Lower leg skin (tissue), 4 donors: ENCODE results near the gene STX10. TPM values are rescaled to one million over a fixed set of nuclear protein-coding genes. Genes with fewer than 3 reads are reported as not detected.

Source experiments
- DNase-seq, 2 donors: peaks; one replicate each; pipeline ENCODE4 v3.0.0-alpha.2; 2019; ENCODE audit warnings: low spot score in 2 of 2
- H3K4me3 ChIP-seq: fragments of 200-600 bp; sonication (generic); 2 replicates; pipeline ENCODE4 v1.5.1; 2017; ENCODE audit warnings: mild to moderate bottlenecking, low read depth; ENCODE audit not compliant: poor library complexity, severe bottlenecking
- POLR2A ChIP-seq, 2 donors: fragments of 450-650 bp; IDR thresholded peaks; one replicate each; pipeline ENCODE4 v1.6.1; 2016 to 2017; ENCODE audit warnings: antibody characterized with exemption in 2 of 2, mild to moderate bottlenecking in 1 of 2, moderate library complexity in 1 of 2
- WGBS, 2 donors: methylation state at CpG; one replicate each; pipeline ENCODE4 v1.1.5; 2018; 5-methylcytosine and 5-hydroxymethylcytosine counted together
- intact Hi-C: fragments of 100-400 bp; cut with DNase I; formaldehyde crosslinking; loops from one replicate; pipeline ENCODE4 v1.15.0; 2023; ENCODE audit warnings: low total_unique reads
- total RNA-seq, 4 donors: library from RNA; depleted of rRNA; stranded (reverse); fragments of >200 nt; gene quantifications; one replicate each; pipeline ENCODE4 v1.1.0, GENCODE V29; 2016
- TF ChIP-seq, protein P1 (sequence below), 3 donors: fragments of 450-650 bp; IDR thresholded peaks; one replicate each; pipeline ENCODE4 v1.5.1; 2016; ENCODE audit warnings: antibody characterized with exemption in 3 of 3, mild to moderate bottlenecking in 3 of 3, moderate library complexity in 2 of 3

STX10 gene
- total RNA-seq, 4 donors from 2014 or later = 67.8 to 110 (median 78.0) TPM

DNA sequence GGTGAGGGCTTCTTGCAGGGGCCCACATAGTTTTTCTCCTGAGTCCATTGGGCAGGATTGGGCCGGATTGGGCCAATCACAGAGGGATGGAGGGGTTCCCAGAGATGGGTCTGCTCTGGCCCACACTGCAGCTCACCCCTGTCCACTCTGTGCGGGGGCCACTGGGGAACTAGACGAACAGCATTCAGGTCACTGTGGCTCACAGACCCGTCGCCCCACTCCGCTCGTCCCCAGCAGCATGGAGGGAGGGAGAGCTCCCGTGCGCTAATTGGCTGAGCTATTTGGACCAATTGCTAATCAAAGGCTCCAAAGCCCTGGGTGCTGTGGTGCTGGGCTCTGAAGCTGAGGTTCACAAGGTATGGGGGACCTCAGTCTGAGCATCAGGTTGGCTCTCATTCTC, 20.8 kb downstream of the STX10 start:
- H3K4me3 ChIP-seq = no peak overlapping the region
- DNase-seq = no peak
- intact Hi-C loops = no loop called here
- WGBS, 2 donors = 93 to 95% methylated on average over 9 of the region's 9 CpGs
- TF ChIP-seq, protein P1, sequence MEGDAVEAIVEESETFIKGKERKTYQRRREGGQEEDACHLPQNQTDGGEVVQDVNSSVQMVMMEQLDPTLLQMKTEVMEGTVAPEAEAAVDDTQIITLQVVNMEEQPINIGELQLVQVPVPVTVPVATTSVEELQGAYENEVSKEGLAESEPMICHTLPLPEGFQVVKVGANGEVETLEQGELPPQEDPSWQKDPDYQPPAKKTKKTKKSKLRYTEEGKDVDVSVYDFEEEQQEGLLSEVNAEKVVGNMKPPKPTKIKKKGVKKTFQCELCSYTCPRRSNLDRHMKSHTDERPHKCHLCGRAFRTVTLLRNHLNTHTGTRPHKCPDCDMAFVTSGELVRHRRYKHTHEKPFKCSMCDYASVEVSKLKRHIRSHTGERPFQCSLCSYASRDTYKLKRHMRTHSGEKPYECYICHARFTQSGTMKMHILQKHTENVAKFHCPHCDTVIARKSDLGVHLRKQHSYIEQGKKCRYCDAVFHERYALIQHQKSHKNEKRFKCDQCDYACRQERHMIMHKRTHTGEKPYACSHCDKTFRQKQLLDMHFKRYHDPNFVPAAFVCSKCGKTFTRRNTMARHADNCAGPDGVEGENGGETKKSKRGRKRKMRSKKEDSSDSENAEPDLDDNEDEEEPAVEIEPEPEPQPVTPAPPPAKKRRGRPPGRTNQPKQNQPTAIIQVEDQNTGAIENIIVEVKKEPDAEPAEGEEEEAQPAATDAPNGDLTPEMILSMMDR (IDR thresholded peaks at IDR 0.05) = no peak
- no peak for TF ChIP-seq POLR2A (IDR thresholded peaks at IDR 0.05)

DNA sequence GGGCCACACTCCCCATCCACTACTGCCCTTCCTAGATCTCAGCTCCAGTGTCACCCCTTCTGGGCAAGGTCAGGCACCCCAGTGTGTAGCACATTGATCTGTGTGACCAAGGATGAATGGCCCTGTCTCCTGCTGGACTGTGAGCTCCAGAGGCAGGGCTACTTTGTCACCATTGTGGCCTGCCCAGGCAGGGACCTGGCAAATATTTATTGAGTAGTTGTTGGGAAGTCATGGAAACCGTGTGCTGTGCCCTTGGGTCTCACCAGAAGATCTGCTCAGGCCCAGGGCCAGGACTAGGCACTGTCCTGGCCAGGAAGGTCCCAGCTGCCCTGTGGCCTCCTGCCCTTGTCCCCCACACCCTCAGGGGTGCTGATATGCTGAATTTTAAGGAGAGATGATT, 21.6 kb downstream of the STX10 start:
- no peak overlapping the region for H3K4me3 ChIP-seq
- TF ChIP-seq POLR2A (IDR thresholded peaks at IDR 0.05) = no peak
- TF ChIP-seq, protein P1 (IDR thresholded peaks at IDR 0.05) = no peak
- intact Hi-C loops = no loop called here
- DNase-seq = no peak
- WGBS, 2 donors = 50 to 67% methylated on average over 1 of the region's 1 CpG

DNA sequence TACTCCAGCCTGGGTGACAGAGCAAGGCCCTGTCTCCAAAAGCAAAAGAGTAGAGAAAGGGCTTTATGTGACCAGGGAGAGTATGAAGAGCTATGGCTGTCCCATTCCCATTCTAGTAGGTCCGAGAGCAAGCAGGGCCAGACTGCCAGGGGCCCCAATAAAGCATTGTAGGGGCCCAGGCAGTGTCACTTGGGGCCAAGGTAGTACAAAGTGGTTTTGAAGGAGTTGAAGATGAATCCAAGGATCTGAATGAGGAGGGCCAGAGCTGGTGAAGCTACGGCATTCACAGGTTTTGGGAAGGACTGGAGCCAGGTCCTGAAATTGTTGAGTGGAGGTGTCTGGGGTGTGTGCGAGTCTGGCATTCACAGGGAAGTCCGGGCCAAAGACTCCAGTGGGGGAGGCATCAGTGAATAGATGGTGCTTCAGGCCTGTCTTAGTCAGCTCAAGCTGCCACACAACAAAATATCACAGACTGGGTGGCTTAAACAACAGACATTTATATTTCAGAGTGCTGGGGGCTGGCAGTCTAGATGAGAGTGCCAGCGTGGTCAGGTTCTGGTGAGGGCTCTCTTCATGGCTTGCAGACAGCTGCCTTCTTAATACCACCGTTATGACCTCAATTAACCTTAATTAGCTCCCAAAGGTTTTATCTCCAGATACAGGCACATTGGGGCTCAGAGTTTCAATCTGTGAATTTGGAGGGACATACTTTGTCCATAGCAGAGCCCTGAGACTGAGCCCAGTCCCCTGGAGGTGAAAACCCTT, 22.2 kb downstream of the STX10 start:
- no peak overlapping the region for H3K4me3 ChIP-seq
- WGBS, 2 donors = 89 to 90% methylated on average over 6 of the region's 6 CpGs
- DNase-seq = no peak
- TF ChIP-seq, protein P1 (IDR thresholded peaks at IDR 0.05) = no peak
- TF ChIP-seq POLR2A (IDR thresholded peaks at IDR 0.05) = no peak
- intact Hi-C loops = no loop called here

DNA sequence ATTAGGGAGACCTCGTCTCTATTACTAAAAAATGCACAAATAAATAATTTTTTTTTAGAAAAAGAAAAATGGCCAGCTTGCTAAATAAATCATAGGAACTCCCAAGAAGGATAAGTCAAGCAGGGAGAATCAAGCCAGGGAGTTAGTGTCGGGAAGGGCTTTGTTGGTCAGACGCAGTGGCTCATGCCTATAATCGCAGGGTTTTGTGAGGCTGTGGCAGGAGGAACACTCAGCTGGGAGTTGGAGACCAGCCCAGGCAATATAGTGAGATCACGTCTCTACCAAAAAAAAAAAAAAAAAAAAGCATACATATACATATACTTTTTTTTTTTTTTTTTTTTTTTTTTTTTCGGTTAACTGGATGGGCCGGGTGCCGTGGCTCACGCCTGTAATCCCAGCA, 23.1 kb downstream of the STX10 start:
- 82 to 88% methylated on average over 9 of the region's 9 CpGs for whole genome bisulfite sequencing, 2 donors
- intact Hi-C loops = no loop called here
- TF ChIP-seq POLR2A (IDR thresholded peaks at IDR 0.05) = no peak
- TF ChIP-seq, protein P1 (IDR thresholded peaks at IDR 0.05) = no peak
- no peak for DNase-seq
- H3K4me3 ChIP-seq = no peak overlapping the region

DNA sequence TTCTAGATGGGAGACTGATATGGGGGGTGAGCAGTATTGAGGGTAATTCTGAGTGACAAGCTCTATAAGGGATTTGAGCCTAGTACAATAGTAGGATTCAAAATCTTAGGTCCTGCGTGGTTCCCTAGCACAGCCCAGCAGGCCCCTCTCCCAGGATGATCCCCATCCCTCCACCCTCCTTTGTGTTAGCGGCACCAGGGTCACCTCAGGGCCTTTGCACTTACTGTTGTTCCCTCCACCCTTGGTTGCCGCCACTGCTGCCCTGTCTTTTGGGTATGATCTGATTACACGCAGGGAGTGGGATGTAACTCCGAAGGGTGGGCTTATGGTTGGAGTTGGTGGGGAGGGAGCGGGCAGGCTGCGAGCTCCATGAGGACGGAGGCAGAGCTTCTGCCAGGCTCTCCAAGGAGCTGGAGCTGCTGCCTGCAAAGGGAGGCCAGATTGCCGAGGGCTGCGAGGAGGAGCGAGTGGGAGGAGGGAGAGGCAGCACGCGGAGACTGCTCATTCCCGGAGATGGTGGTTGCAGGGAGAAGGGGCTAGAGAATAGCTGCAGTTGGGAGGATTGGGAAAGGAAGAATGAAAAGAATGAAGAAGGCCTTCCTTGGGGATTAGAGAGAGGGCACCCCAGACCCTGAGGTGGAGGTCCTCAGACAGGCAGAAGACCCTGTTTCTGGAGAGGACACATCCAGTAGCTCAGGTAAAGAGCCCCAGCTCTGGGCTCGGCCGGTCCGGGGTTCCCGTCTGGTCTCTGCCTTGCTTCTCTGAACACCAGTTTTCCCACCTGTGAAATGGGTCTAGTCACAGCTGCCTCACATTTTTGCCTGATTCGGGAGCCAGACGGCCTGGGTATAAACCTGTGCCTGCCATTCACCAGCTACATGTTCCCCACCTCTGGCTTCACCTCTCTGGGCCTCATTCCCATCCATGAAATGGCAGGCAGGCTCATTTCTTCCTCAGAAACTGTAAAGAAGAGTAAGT, 26.9 kb downstream of the STX10 start:
- TF ChIP-seq, protein P1 (IDR thresholded peaks at IDR 0.05) = no peak
- TF ChIP-seq POLR2A (IDR thresholded peaks at IDR 0.05) = no peak
- H3K4me3 ChIP-seq = no peak overlapping the region
- no peak for DNase-seq
- intact Hi-C loops = no loop called here
- WGBS, 2 donors = 87 to 95% methylated on average over 20 of the region's 20 CpGs
